SK-N-SH (cell line): Measurements from ENCODE around the gene CDC23. TPM values are rescaled to one million over a fixed set of nuclear protein-coding genes. Genes with fewer than 3 reads are reported as not detected.

Source experiments
- FOSL2 ChIP-seq: IDR thresholded peaks from 2 replicates; pipeline ENCODE4 v1.4.0; 2012; ENCODE audit warnings: low read depth, mild to moderate bottlenecking, moderate library complexity, borderline replicate concordance
- FOXM1 ChIP-seq: IDR thresholded peaks from 2 replicates; pipeline ENCODE4 v1.4.0; 2012; ENCODE audit warnings: low read depth, mild to moderate bottlenecking
- GABPA ChIP-seq: IDR thresholded peaks from 2 replicates; pipeline ENCODE4 v1.4.0; 2012; ENCODE audit warnings: low read depth, mild to moderate bottlenecking
- JUND ChIP-seq: IDR thresholded peaks from 2 replicates; pipeline ENCODE4 v1.4.0; 2012
- MEF2A ChIP-seq: IDR thresholded peaks from 2 replicates; pipeline ENCODE4 v1.4.0; 2012; ENCODE audit warnings: low read depth, borderline replicate concordance
- MXI1 ChIP-seq: IDR thresholded peaks from 2 replicates; pipeline ENCODE4 v1.6.1; 2012; ENCODE audit warnings: mild to moderate bottlenecking, low read depth, low read length, improper control_type of control experiment
- NFIC ChIP-seq: IDR thresholded peaks from 2 replicates; pipeline ENCODE4 v1.4.0; 2012; ENCODE audit warnings: borderline replicate concordance
- NRF1 ChIP-seq: IDR thresholded peaks from 2 replicates; pipeline ENCODE4 v1.6.1; 2012; ENCODE audit warnings: low read depth, mild to moderate bottlenecking, low read length
- RAD21 ChIP-seq: IDR thresholded peaks from 2 replicates; pipeline ENCODE4 v1.6.1; 2012; ENCODE audit warnings: mild to moderate bottlenecking, low read length
- RXRA ChIP-seq: IDR thresholded peaks from 2 replicates; pipeline ENCODE4 v1.4.0; 2012; ENCODE audit warnings: low read depth, mild to moderate bottlenecking, borderline replicate concordance
- SMC3 ChIP-seq: IDR thresholded peaks from 2 replicates; pipeline ENCODE4 v1.6.1; 2012; ENCODE audit warnings: low read depth, low read length, improper control_type of control experiment
- TCF12 ChIP-seq: IDR thresholded peaks from 2 replicates; pipeline ENCODE4 v1.4.0; 2012
- USF1 ChIP-seq: IDR thresholded peaks from 2 replicates; pipeline ENCODE4 v1.4.0; 2012; ENCODE audit warnings: low read depth, borderline replicate concordance
- USF2 ChIP-seq: fragments of 150-350 bp; IDR thresholded peaks from 2 replicates; pipeline ENCODE4 v1.6.1; 2017; ENCODE audit warnings: antibody characterized with exemption, low read length, low read depth, borderline replicate concordance
- ZBTB33 ChIP-seq: IDR thresholded peaks from 2 replicates; pipeline ENCODE4 v1.4.0; 2012; ENCODE audit warnings: low read depth, borderline replicate concordance
- polyA plus RNA-seq, 3 experiments: library from polyadenylated mRNA; depleted of rRNA; stranded (reverse); fragments of >200 nt; gene quantifications; 2 replicates each; pipeline ENCODE4 v1.2.3, GENCODE V29; 2012
- TF ChIP-seq, protein P1 (sequence below): IDR thresholded peaks from 2 replicates; pipeline ENCODE4; 2012
- TF ChIP-seq, protein P2 (sequence below): fragments of 150-350 bp; IDR thresholded peaks from 2 replicates; pipeline ENCODE4 v1.6.1; 2016; ENCODE audit warnings: mild to moderate bottlenecking, low read depth, low read length

CDC23 gene
- polyA plus RNA-seq, 1 of the 3 experiments (the other 2 are of a cell fraction), result 20.2 TPM

DNA sequence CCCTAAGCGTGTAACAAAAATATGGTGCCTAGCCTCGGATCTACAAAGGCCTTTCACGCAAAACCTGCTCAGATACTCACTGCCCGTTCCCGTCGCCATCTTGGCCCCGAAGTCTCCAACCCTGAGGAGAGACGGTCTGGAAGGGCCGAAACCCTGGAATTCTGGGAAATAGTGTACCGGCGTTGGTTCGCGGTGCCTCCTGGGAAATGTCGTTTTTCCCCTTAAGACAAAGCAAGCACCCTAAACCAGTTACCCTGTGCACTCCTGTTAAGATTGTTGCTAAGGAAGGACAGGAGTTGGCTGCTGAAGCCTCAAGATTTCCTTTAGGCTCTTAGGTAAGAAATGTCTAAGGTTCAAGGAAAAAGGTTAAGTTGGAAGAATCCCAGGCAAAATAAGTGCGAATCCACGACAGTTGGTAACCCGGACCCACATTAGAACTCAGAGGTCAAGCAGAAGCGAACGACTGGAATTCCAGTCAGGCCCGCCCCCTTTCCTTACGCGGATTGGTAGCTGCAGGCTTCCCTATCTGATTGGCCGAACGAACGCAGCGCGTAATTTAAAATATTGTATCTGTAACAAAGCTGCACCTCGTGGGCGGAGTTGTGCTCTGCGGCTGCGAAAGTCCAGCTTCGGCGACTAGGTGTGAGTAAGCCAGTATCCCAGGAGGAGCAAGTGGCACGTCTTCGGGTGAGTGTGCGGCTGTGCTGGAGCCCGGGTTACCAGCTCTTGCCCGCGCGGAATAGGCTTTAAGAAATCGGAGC lies 34.4 kb downstream of the CDC23 start, which contains the start of the genes BRD8 and KIF20A (continued):
- TF ChIP-seq, protein P1, sequence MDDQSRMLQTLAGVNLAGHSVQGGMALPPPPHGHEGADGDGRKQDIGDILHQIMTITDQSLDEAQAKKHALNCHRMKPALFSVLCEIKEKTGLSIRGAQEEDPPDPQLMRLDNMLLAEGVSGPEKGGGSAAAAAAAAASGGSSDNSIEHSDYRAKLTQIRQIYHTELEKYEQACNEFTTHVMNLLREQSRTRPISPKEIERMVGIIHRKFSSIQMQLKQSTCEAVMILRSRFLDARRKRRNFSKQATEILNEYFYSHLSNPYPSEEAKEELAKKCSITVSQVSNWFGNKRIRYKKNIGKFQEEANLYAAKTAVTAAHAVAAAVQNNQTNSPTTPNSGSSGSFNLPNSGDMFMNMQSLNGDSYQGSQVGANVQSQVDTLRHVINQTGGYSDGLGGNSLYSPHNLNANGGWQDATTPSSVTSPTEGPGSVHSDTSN, result 0 out of 2 replicates have a peak, but pooled peaks have one; percentile 3
- TF ChIP-seq USF1 (no peak), SMC3 (no peak), RXRA (no peak), MEF2A (no peak), FOXM1 (peak; percentile 99), NRF1 (no peak), JUND (no peak), MXI1 (peak; percentile 100), GABPA (peak; percentile 86), FOSL2 (no peak), USF2 (no peak), ZBTB33 (no peak), TCF12 (peak; percentile 15; the same call in 1 of the 2 replicates), NFIC (no peak), RAD21 (no peak)
- TF ChIP-seq, protein P2, sequence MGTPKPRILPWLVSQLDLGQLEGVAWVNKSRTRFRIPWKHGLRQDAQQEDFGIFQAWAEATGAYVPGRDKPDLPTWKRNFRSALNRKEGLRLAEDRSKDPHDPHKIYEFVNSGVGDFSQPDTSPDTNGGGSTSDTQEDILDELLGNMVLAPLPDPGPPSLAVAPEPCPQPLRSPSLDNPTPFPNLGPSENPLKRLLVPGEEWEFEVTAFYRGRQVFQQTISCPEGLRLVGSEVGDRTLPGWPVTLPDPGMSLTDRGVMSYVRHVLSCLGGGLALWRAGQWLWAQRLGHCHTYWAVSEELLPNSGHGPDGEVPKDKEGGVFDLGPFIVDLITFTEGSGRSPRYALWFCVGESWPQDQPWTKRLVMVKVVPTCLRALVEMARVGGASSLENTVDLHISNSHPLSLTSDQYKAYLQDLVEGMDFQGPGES, result peak; percentile 58
